IMR-90 (cell line): ENCODE data around the gene GPX4. TPM values are rescaled to one million over a fixed set of nuclear protein-coding genes. Genes with fewer than 3 reads are reported as not detected.
A peak's percentile ranks its signal among the peaks of the same experiment; 100 is the strongest.

ENCODE experiments used
- ATAC-seq: fragments of 200-7000 bp; cut with Tn5 transposase; 2 replicates; pipeline ENCODE4 v1.9.1; 2020; ENCODE audit warnings: low read depth, mild to moderate bottlenecking, moderate library complexity
- BruUV-seq: library from RNA; stranded (reverse); fragments of 400-500 nt; replicated peaks from 2 replicates; lab custom pipeline; 2021; lab: Mats Ljungman, UMichigan
- CTCF ChIA-PET: fragments of 300-600 bp; formaldehyde crosslinking; extraction: SDS; loops from one replicate; lab custom pipeline; 2021; ENCODE audit warnings: antibody characterized with exemption; lab: Yijun Ruan, JAX
- POLR2A ChIA-PET: fragments of 300-600 bp; sonication (Branson Sonifier 250); formaldehyde crosslinking; loops from one replicate; lab custom pipeline; 2022; ENCODE audit warnings: antibody characterized with exemption; ENCODE audit not compliant: unreplicated experiment; lab: Charles Lee
- DNase-seq: peaks from one replicate; pipeline ENCODE4 v3.0.0; 2013
- H2AFZ ChIP-seq: replicated peaks from 2 replicates; pipeline ENCODE3; 2013; ENCODE audit warnings: low read length, mild to moderate bottlenecking; ENCODE audit not compliant: poor library complexity
- H2AK5ac ChIP-seq: 2 replicates; pipeline ENCODE4 v1.6.1; 2013; ENCODE audit warnings: low read depth, low read length, inconsistent platforms
- H2AK9ac ChIP-seq: replicated peaks from 2 replicates; pipeline ENCODE3; 2013; ENCODE audit warnings: mild to moderate bottlenecking, low read depth, low read length, moderate library complexity; ENCODE audit not compliant: poor library complexity
- H2BK120ac ChIP-seq: 2 replicates; pipeline ENCODE4 v1.6.1; 2013; ENCODE audit warnings: low read depth, low read length, inconsistent platforms
- H2BK15ac ChIP-seq: 3 replicates; pipeline ENCODE4 v1.6.1; 2013; ENCODE audit warnings: low read depth, low read length, inconsistent platforms
- H2BK20ac ChIP-seq: 2 replicates; pipeline ENCODE4 v1.6.1; 2013; ENCODE audit warnings: low read depth, mild to moderate bottlenecking, inconsistent platforms, low read length, moderate library complexity
- H2BK5ac ChIP-seq: 2 replicates; pipeline ENCODE4 v1.6.1; 2013; ENCODE audit warnings: mild to moderate bottlenecking, low read depth, low read length, inconsistent platforms; ENCODE audit not compliant: poor library complexity, severe bottlenecking
- H3K14ac ChIP-seq: replicated peaks from 2 replicates; pipeline ENCODE4 v1.6.1; 2013; ENCODE audit warnings: low read depth, low read length, inconsistent platforms
- H3K18ac ChIP-seq: 2 replicates; pipeline ENCODE4 v1.6.1; 2013; ENCODE audit warnings: low read depth, low read length, control low read depth
- H3K23ac ChIP-seq: 2 replicates; pipeline ENCODE4 v1.6.1; 2013; ENCODE audit warnings: low read depth, low read length, inconsistent platforms
- H3K27ac ChIP-seq: 2 replicates; pipeline ENCODE4 v1.5.1; 2013; ENCODE audit warnings: mild to moderate bottlenecking, control low read depth, low read length; ENCODE audit not compliant: insufficient read depth
- H3K27me3 ChIP-seq: 2 replicates; pipeline ENCODE4 v1.6.1; 2013; ENCODE audit warnings: low read length; ENCODE audit not compliant: control insufficient read depth, insufficient read depth
- H3K36me3 ChIP-seq: 2 replicates; pipeline ENCODE4 v1.6.1; 2013; ENCODE audit warnings: low read length, mixed read lengths; ENCODE audit not compliant: control insufficient read depth, insufficient read depth
- H3K4ac ChIP-seq: 2 replicates; pipeline ENCODE4 v1.6.1; 2013; ENCODE audit warnings: low read depth, low read length, inconsistent platforms
- H3K4me1 ChIP-seq: 2 replicates; pipeline ENCODE4 v1.6.1; 2013; ENCODE audit warnings: low read length, mixed read lengths; ENCODE audit not compliant: control insufficient read depth, insufficient read depth
- H3K4me2 ChIP-seq: 2 replicates; pipeline ENCODE4 v1.6.1; 2013; ENCODE audit warnings: low read depth, mild to moderate bottlenecking, control low read depth, low read length, moderate library complexity
- H3K4me3 ChIP-seq: 2 replicates; pipeline ENCODE4 v1.5.1; 2013; ENCODE audit warnings: low read depth, mild to moderate bottlenecking, control low read depth, low read length, moderate library complexity; ENCODE audit not compliant: insufficient read depth
- H3K56ac ChIP-seq: 2 replicates; pipeline ENCODE4 v1.6.1; 2013; ENCODE audit warnings: low read length, inconsistent platforms; ENCODE audit not compliant: insufficient read depth; ENCODE audit errors: extremely low read depth
- H3K79me1 ChIP-seq, 2 experiments: 2 replicates each; pipeline ENCODE4 v1.6.1; 2013; ENCODE audit warnings: low read length in 2 of 2, inconsistent platforms in 1 of 2, low read depth in 1 of 2
- H3K9ac ChIP-seq: 2 replicates; pipeline ENCODE4 v1.6.1; 2013; ENCODE audit warnings: low read depth, low read length, control low read depth
- H3K9me1 ChIP-seq: 2 replicates; pipeline ENCODE4 v1.6.1; 2013; ENCODE audit warnings: low read length, inconsistent platforms; ENCODE audit not compliant: insufficient read depth
- H3K9me3 ChIP-seq: 2 replicates; pipeline ENCODE4 v1.6.1; 2013; ENCODE audit warnings: low read length; ENCODE audit not compliant: control insufficient read depth, insufficient read depth
- H4K20me1 ChIP-seq: 2 replicates; pipeline ENCODE4 v1.6.1; 2013; ENCODE audit warnings: low read length, inconsistent platforms; ENCODE audit not compliant: insufficient read depth
- H4K5ac ChIP-seq: 2 replicates; pipeline ENCODE4 v1.6.1; 2013; ENCODE audit warnings: mild to moderate bottlenecking, low read depth, low read length, control low read depth
- H4K8ac ChIP-seq, 2 experiments: 2 replicates each; pipeline ENCODE4 v1.6.1; 2013; ENCODE audit warnings: low read depth in 2 of 2, low read length in 2 of 2, control low read depth in 1 of 2, inconsistent platforms in 1 of 2
- H4K91ac ChIP-seq: 2 replicates; pipeline ENCODE4 v1.6.1; 2013; ENCODE audit warnings: low read depth, low read length, inconsistent platforms; ENCODE audit not compliant: insufficient read depth
- BHLHE40 ChIP-seq: fragments of 150-350 bp; IDR thresholded peaks from 2 replicates; pipeline ENCODE4 v1.6.1; 2016; ENCODE audit warnings: mild to moderate bottlenecking, low read depth, low read length
- CEBPB ChIP-seq: IDR thresholded peaks from 2 replicates; pipeline ENCODE4 v1.6.1; 2012; ENCODE audit warnings: low read depth, low read length, improper control_type of control experiment
- FOS ChIP-seq: fragments of 150-350 bp; IDR thresholded peaks from 2 replicates; pipeline ENCODE4 v1.6.1; 2016; ENCODE audit warnings: low read depth, low read length
- MAZ ChIP-seq: IDR thresholded peaks from 2 replicates; pipeline ENCODE4 v1.6.1; 2012; ENCODE audit warnings: low read depth, mild to moderate bottlenecking, low read length, improper control_type of control experiment, moderate library complexity, borderline replicate concordance
- MXI1 ChIP-seq: IDR thresholded peaks from 2 replicates; pipeline ENCODE4 v1.6.1; 2012; ENCODE audit warnings: low read depth, mild to moderate bottlenecking, low read length, moderate library complexity, borderline replicate concordance
- NFE2L2 ChIP-seq: fragments of 150-350 bp; IDR thresholded peaks from 2 replicates; pipeline ENCODE4 v1.6.1; 2016; ENCODE audit warnings: low read depth, mild to moderate bottlenecking, low read length
- RAD21 ChIP-seq: IDR thresholded peaks from 2 replicates; pipeline ENCODE4 v1.6.1; 2012; ENCODE audit warnings: low read length, improper control_type of control experiment
- RCOR1 ChIP-seq: IDR thresholded peaks from 2 replicates; pipeline ENCODE4 v1.6.1; 2012; ENCODE audit warnings: mild to moderate bottlenecking, low read length, improper control_type of control experiment; ENCODE audit not compliant: insufficient replicate concordance
- RFX5 ChIP-seq: IDR thresholded peaks from 2 replicates; pipeline ENCODE4 v1.8.0; 2012; ENCODE audit warnings: low read depth, mild to moderate bottlenecking, low read length, moderate library complexity
- SMC3 ChIP-seq: fragments of 150-350 bp; IDR thresholded peaks from 2 replicates; pipeline ENCODE4 v1.6.1; 2016; ENCODE audit warnings: low read depth, mild to moderate bottlenecking, antibody characterized with exemption, low read length, moderate library complexity
- WGBS, 2 experiments: methylation state at CpG; one replicate each; pipeline versions ENCODE4 v1.1.5 to v1.1.7; 2013; ENCODE audit warnings: missing lambda C conversion rate in 2 of 2; ENCODE audit not compliant: insufficient read length in 1 of 2; ENCODE audit errors: extremely low coverage in 2 of 2; 5-methylcytosine and 5-hydroxymethylcytosine counted together
- dilution Hi-C: fragments of 300-500 bp; cut with HindIII; formaldehyde crosslinking; loops from one replicate; pipeline ENCODE4 v1.14.3; 2018; ENCODE audit warnings: low sequenced_read_pairs; ENCODE audit not compliant: unreplicated experiment
- in situ Hi-C: fragments of 300-500 bp; cut with MboI; formaldehyde crosslinking; loops from 3 replicates; pipeline ENCODE4 v1.14.3; 2019; ENCODE audit warnings: low sequenced_read_pairs, inconsistent platforms, mixed read lengths
- intact Hi-C: fragments of 100-400 bp; cut with micrococcal nuclease; formaldehyde crosslinking; loops from 2 replicates; pipeline ENCODE4 v1.10.0; 2022
- polyA plus RNA-seq, 3 experiments: library from polyadenylated mRNA; depleted of rRNA; stranded (reverse); fragments of >200 nt; gene quantifications; 2 replicates each; pipeline ENCODE4 v1.2.3, GENCODE V29; 2012; ENCODE audit warnings: low replicate concordance in 1 of 3
- total RNA-seq: library from RNA; depleted of rRNA; stranded (reverse); fragments of >200 nt; gene quantifications from 2 replicates; pipeline ENCODE4 v1.2.3, GENCODE V29; 2012
- TF ChIP-seq, protein P1 (sequence below): fragments of 150-350 bp; IDR thresholded peaks from 2 replicates; pipeline ENCODE4 v1.6.1; 2016; ENCODE audit warnings: low read depth, mild to moderate bottlenecking, low read length, moderate library complexity, borderline replicate concordance
- TF ChIP-seq, protein P2 (sequence below): fragments of 150-350 bp; IDR thresholded peaks from 2 replicates; pipeline ENCODE4 v1.6.1; 2017; ENCODE audit warnings: mild to moderate bottlenecking, antibody characterized with exemption, low read length, low read depth

The GPX4 gene
- total and polyA plus RNA-seq, 2 of the 4 experiments (the other 2 are of a cell fraction) = 357 to 1,083 TPM

DNA sequence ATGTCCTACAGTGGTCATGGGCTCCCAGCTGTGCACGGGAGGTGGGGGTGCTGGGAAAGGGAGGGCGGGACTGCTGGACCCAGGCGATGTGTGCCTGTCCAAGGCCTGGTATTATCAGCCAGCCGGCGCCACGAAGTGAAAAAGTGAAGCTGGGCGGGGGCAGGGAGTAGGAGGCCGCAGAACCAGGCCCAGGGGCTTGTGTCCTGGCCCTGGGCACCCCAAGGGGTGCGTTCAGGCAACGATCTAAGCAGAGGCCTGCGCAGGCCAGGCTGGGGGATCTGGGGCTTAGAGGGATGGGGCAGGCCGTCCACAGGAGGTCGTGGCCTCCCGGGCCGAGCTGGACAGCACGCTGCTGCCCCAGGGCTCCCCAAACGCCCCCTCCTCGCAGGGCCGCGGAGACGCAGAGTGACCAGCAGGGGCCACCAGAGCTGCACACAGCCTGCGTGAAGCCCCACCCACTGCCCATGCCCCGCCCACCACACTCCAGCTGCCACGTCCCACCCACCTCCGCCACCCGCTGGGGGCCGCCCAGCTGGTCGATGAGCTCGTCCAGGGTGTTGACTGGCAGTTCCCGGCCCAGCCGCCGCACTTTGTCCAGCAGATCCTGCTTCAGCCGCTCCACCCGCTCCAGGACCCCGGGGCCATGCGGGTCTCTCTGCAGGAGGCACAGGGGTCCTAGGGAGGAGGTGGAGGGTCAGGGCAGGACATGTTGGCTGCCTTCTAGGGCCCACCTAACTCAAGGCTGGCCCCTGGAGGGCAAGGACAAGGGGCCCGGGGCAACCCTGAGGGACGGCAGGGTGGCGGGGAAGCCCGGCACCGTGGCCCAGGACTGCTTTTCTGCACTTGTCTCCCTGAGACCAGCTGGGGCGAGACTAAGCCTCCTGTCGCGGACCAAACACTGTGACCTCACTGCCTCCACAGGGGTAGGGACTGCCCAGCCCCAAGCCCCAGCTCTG is 9.5 kb downstream of the GPX4 start:
- Histone ChIP-seq H3K4me2 (peak overlapping the region; percentile 30; the same call in 1 of the 2 replicates), H2BK5ac (peak overlapping the region; percentile 85), H3K27me3 (no peaks in the 10 kb centered on the region), H3K56ac (no peak overlapping the region), H3K23ac (no peak overlapping the region), H2AK5ac (peak overlapping the region; percentile 90), H4K91ac (no peak overlapping the region; the same call in 1 of the 2 replicates), H4K20me1 (peaks cover 25% of the 10 kb centered on the region), H3K27ac (peak overlapping the region; percentile 74), H3K36me3 (peaks cover 78% of the 10 kb centered on the region), H3K4me1 (peaks cover 11% of the 10 kb centered on the region), H4K8ac (peak overlapping the region in 1 of 2 experiments; percentile 72; a peak in 3 of 4 replicates), H2AK9ac (peak overlapping the region; percentile 97), H3K4me3 (no peak overlapping the region), H3K9me3 (no peaks in the 10 kb centered on the region), H3K4ac (peak overlapping the region; percentile 86), H4K5ac (peak overlapping the region; percentile 62), H2BK15ac (no peak overlapping the region), H3K9ac (peak overlapping the region; percentile 35; the same call in 1 of the 2 replicates), H3K14ac (peak overlapping the region; percentile 58), H2AFZ (peak overlapping the region; percentile 67), H2BK120ac (0 out of 2 replicates have a peak overlapping the region, but pooled peaks have one; percentile 29), H3K79me1 (peaks cover 11 to 22% of the 10 kb centered on the region in 2 experiments), H3K18ac (no peak overlapping the region), H3K9me1 (no peaks in the 10 kb centered on the region), H2BK20ac (peak overlapping the region; percentile 37)
- ChIA-PET CTCF (interaction anchor here (0.6 to 1.5 kb wide), 15 partner anchors 9 to 162 kb away, joined by 3 to 12 read pairs (median 4); partner anchors contain the start of genes CBARP, FAM174C and SBNO2), POLR2A (interaction anchor here (0.5 kb wide), 1 partner anchor 14 kb away, joined by 6 read pairs; no protein-coding TSS in a partner anchor)
- BruUV-seq = no TSS peak
- DNase-seq (peak; percentile 94), ATAC-seq (peak; percentile 93)
- in situ Hi-C loops (no loop called here), dilution Hi-C loops (no loop called here), intact Hi-C loops (loop anchor here (2.0 to 5.0 kb wide), 2 partner anchors 63 to 79 kb away; no protein-coding TSS in a partner anchor)
- WGBS, 2 experiments = 31% methylated on average over 19 of the region's 44 CpGs; no CpG with 5 or more reads in 1 of the 2 experiments
- TF ChIP-seq RCOR1 = no peak
- peak; percentile 76 for TF ChIP-seq RAD21
- peak; percentile 73 for TF ChIP-seq SMC3
- TF ChIP-seq, protein P1, sequence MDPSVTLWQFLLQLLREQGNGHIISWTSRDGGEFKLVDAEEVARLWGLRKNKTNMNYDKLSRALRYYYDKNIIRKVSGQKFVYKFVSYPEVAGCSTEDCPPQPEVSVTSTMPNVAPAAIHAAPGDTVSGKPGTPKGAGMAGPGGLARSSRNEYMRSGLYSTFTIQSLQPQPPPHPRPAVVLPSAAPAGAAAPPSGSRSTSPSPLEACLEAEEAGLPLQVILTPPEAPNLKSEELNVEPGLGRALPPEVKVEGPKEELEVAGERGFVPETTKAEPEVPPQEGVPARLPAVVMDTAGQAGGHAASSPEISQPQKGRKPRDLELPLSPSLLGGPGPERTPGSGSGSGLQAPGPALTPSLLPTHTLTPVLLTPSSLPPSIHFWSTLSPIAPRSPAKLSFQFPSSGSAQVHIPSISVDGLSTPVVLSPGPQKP = no peak
- TF ChIP-seq MXI1 = 0 out of 2 replicates have a peak, but pooled peaks have one; percentile 12
- TF ChIP-seq FOS = no peak
- no peak for TF ChIP-seq NFE2L2
- TF ChIP-seq MAZ = peak; percentile 93
- no peak for TF ChIP-seq RFX5
- TF ChIP-seq CEBPB = no peak
- TF ChIP-seq BHLHE40 = no peak
- TF ChIP-seq, protein P2, sequence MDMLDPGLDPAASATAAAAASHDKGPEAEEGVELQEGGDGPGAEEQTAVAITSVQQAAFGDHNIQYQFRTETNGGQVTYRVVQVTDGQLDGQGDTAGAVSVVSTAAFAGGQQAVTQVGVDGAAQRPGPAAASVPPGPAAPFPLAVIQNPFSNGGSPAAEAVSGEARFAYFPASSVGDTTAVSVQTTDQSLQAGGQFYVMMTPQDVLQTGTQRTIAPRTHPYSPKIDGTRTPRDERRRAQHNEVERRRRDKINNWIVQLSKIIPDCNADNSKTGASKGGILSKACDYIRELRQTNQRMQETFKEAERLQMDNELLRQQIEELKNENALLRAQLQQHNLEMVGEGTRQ = no peak
